Heart left ventricle (tissue), 13 donors: Measurements from ENCODE around the gene APP.

Source experiments
- CTCF ChIP-seq, 12 donors: fragments of 200-600 bp; sonication (generic) in 4 of 12; IDR thresholded peaks; one replicate each; pipeline versions ENCODE4 v1.5.0 to v1.8.0; 2018 to 2022; ENCODE audit warnings: antibody characterized with exemption in 12 of 12, mild to moderate bottlenecking in 5 of 12
- POLR2A ChIP-seq, 2 donors: fragments of 450-650 bp; IDR thresholded peaks; one replicate each; pipeline ENCODE4 v1.6.1; 2017; ENCODE audit warnings: antibody characterized with exemption in 2 of 2, mild to moderate bottlenecking in 2 of 2, moderate library complexity in 2 of 2
- donor health status: ischemic (EF 13 %, LVEDD 7.1; RV severe dilation, severe dysfunction).
- donor health status: DM: no; HTN: yes; CAD: no.
- donor health status: DM: no; HTN: no; CAD: no.
- donor health status: ischemic (EF 25% LVEDD 6.9; RV normal size, moderate dysfunction).
- donor health status: ischemic (EF 25% LVEDD 5.7; RV mildly dilated, moderate dysfunction).
- donor health status: ischemic (EF 35%, LVEDD 5.7; RV mildly dilated, moderate dysfunction).
- donor health status: nonischemic (EF 11% LVEDD 7.7; RV severe dilation, severe dysfunction).
- donor health status: DM: yes; HTN: yes; CAD: no.
- donor health status: PGD.
- donor health status: ischemic (EF 29% LVEDD 5.4; RV normal size, mild dysfunction).
- donor health status: nonischemic (EF 23%, LVEDD 6.1; RV moderate dilation, normal function).

DNA sequence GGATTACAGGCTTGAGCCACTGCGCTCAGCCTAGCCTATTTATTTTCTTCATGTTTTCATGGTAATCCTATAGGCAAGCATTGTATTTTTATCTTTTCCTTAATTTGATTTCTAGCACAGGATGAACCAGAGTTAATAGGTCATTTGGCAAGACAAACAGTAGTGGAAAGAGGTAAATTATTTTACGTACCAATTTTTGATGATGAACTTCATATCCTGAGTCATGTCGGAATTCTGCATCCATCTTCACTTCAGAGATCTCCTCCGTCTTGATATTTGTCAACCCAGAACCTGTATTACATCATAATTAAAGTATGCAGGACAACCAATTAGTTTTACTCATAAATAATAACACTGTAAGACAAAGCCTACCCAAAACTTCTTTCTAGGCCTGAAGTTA lies 273.2 kb downstream of the APP start:
- TF ChIP-seq CTCF (IDR thresholded peaks at IDR 0.05) = no peak
- no peak for TF ChIP-seq POLR2A (IDR thresholded peaks at IDR 0.05)
